WERI-Rb-1 (cell line): Measurements from ENCODE around the gene FAM181A.
A peak's percentile ranks its signal among the peaks of the same experiment; 100 is the strongest.

Source experiments
- DNase-seq: peaks from one replicate; pipeline ENCODE4 v3.0.0-alpha.2; 2020
- H3K27ac ChIP-seq: fragments of 250-450 bp; sonication (Bioruptor Pico); 2 replicates; pipeline ENCODE4 v1.5.1; 2020; ENCODE audit warnings: mild to moderate bottlenecking, moderate library complexity
- H3K27me3 ChIP-seq: fragments of 250-450 bp; sonication (Bioruptor Pico); 2 replicates; pipeline ENCODE4 v1.5.1; 2021; ENCODE audit warnings: mild to moderate bottlenecking, low read depth, moderate library complexity; ENCODE audit not compliant: insufficient read depth, severe bottlenecking
- H3K36me3 ChIP-seq: fragments of 250-450 bp; sonication (Bioruptor Pico); 2 replicates; pipeline ENCODE4 v1.5.1; 2020; ENCODE audit warnings: mild to moderate bottlenecking, moderate library complexity
- H3K4me3 ChIP-seq: 2 replicates; pipeline ENCODE4 v1.5.1; 2011; ENCODE audit warnings: low read depth, mild to moderate bottlenecking, control low read depth, low read length
- H3K9me3 ChIP-seq: fragments of 250-450 bp; sonication (Bioruptor Pico); 2 replicates; pipeline ENCODE4 v1.5.1; 2021; ENCODE audit warnings: mild to moderate bottlenecking, moderate library complexity; ENCODE audit not compliant: severe bottlenecking
- CTCF ChIP-seq: IDR thresholded peaks from 2 replicates; pipeline ENCODE4 v1.5.1; 2011; ENCODE audit warnings: low read depth, mild to moderate bottlenecking, control low read depth, inconsistent platforms, low read length

FAM181A gene

DNA sequence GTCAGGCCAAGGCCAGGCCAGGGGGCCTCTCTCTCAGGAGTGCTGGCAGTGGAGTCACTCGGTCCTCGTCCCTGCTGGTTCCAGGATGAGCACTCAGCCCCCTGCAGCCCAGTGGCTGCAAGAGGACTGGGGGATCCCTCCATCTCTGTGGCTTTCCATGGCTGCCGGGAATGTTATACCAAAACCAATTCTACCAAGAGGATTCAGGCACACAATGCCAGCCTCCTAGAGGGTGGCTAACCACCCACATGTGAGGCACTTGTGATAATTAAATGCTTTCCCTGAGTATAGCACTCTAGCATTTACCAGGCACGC, 27.3 kb downstream of the FAM181A start:
- no peak for TF ChIP-seq CTCF
- DNase-seq: no peak
- peaks cover 3% of the 10 kb centered on the region for H3K27me3 ChIP-seq
- H3K9me3 ChIP-seq: no peaks in the 10 kb centered on the region
- no peak overlapping the region for H3K4me3 ChIP-seq
- H3K27ac ChIP-seq: no peak overlapping the region
- H3K36me3 ChIP-seq: no peaks in the 10 kb centered on the region

GRCh38 chr14:93954900-93955849, 28.0 kb downstream of the FAM181A start:
- no peak for DNase-seq
- Histone ChIP-seq H3K36me3 (no peaks in the 10 kb centered on the region), H3K27me3 (peaks cover 1% of the 10 kb centered on the region), H3K4me3 (no peak overlapping the region), H3K27ac (no peak overlapping the region), H3K9me3 (no peaks in the 10 kb centered on the region)
- TF ChIP-seq CTCF: no peak

DNA sequence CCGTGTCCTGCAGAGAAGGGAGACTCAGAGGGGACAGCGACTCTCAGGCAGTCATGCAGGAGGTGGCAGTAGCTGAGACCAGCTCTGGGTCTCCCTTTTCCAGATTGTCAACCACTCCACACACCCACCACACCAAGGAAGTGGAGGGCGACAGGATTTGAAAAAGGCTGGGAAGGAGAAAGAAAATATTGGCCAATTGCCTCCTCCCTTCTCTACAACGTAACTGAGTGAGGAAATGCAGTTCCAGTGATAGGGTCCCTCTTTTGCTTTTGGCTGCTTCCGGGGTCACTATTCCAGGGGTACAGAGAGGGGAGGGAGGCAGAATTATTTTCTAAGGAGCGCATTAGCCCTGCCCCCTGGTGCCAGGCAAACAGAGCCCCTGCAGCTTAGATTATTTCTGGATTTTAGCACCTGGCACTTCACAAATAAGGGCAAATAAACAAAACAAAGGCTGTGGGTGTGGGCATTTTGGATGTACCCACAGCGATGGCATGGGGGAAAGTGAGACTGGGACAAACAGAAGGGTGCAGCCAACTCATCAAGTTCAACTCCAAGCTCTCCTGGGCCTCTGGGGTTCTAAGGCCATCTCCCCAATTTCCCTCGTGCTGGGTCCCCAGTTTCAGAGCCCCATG, 28.8 kb downstream of the FAM181A start:
- Histone ChIP-seq H3K27me3 (no peaks in the 10 kb centered on the region), H3K4me3 (no peak overlapping the region), H3K27ac (no peak overlapping the region), H3K9me3 (no peaks in the 10 kb centered on the region), H3K36me3 (no peaks in the 10 kb centered on the region)
- no peak for DNase-seq
- no peak for TF ChIP-seq CTCF

GRCh38 chr14:93956514-93957332, 29.6 kb downstream of the FAM181A start:
- H3K27me3 ChIP-seq: no peaks in the 10 kb centered on the region
- no peak overlapping the region for H3K4me3 ChIP-seq
- H3K36me3 ChIP-seq: no peaks in the 10 kb centered on the region
- H3K9me3 ChIP-seq: no peaks in the 10 kb centered on the region
- DNase-seq: peak; percentile 74
- no peak overlapping the region for H3K27ac ChIP-seq
- no peak for TF ChIP-seq CTCF

DNA sequence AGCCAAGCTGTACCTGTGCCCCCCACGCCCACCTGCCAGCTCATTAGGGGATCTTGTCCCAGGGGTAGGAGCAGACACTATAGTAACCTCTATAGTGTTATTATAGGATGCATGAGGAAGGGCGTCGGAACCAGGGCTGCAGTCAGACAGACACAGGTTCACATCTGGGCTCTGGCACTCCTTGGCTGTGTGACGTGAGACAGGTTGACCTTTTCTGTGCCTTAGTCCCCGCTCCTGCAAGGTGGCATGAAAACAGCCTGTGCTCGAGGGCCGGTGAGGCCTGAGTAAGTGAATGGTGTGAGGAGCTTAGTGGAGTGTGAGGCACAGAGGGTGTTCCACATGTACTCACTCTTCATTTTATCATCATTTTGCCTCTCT, 30.2 kb downstream of the FAM181A start:
- no peak for DNase-seq
- Histone ChIP-seq H3K9me3 (no peaks in the 10 kb centered on the region), H3K4me3 (no peak overlapping the region), H3K27me3 (no peaks in the 10 kb centered on the region), H3K36me3 (no peaks in the 10 kb centered on the region), H3K27ac (no peak overlapping the region)
- TF ChIP-seq CTCF: no peak
